HK-2 (cell line): ENCODE measurements around the gene OXNAD1.

Experiments
- DNase-seq: peaks from one replicate; pipeline ENCODE4 v3.0.0-alpha.2; 2018; ENCODE audit not compliant: unreplicated experiment

OXNAD1 gene

DNA sequence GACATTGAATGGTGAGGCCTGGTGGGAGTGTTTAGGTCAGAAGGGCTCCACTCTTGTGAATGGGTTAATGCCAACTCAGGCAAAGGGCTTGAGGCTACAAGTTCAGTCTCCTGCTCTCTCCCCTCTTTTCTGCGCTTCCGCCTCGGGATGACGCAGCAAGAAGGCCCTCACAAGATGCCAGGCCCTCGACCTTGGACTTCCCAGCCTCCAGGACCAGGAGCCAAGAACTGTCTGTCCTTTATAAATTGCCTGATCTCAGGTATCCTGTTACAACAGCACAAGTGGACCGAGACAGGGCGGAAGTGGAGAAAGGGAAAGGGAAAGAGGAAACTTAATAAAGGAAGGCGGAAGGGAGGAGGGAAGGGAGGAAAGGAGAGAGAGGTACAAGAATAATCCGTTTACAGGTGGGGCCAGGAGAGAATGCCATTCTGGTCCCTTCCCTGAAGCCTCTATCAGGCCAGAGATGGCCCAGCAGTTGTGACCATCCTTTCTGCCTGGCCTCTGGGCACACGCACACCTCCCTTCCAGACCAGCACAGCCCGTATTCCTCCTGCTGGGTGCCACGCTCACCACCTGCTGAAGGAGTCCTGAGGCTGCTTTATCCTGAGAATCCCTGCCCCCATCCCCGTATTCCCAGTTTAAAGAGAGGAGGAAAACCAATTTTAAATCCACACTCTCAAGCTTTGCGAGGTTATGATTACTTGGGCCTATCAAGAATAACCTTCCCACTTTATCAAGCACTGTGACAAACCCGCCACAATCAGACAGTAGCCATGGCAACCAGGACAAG, 64.2 kb downstream of the OXNAD1 start:
- no peak for DNase-seq

DNA sequence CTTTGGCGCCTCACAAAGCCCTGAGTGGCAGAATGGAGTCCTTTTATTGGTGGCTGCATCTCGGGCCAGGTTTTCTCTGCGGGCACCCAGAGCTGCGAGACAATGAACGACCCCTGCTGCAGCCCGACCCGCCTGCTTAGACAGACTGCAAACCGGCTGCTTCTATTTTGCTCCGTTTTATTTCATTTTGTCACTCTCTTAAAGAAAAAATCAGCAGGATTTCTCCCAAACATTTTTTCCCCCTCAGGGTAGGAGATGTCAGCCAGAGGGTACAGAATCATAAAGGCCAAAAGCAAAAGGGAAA, 64.8 kb downstream of the OXNAD1 start:
- no peak for DNase-seq

DNA sequence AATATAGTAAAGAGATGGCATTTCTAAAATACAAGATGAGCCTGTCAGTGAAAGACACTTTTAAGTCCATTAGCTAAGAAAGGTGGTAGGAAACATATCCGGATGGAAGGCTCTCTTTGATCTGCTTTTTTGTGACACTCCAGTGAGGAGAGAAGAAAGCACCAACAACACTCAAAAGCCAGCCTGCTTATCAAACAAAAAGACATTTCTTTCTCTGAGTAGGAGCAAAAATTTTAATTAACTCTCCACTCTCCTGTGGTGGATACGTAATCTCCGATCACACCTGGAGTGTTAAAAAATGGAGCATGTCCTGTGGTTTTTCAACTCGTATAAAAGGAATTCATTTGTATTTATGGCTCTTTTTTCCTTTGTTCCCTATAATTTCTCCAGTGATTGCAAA, 65.3 kb downstream of the OXNAD1 start:
- DNase-seq: no peak

DNA sequence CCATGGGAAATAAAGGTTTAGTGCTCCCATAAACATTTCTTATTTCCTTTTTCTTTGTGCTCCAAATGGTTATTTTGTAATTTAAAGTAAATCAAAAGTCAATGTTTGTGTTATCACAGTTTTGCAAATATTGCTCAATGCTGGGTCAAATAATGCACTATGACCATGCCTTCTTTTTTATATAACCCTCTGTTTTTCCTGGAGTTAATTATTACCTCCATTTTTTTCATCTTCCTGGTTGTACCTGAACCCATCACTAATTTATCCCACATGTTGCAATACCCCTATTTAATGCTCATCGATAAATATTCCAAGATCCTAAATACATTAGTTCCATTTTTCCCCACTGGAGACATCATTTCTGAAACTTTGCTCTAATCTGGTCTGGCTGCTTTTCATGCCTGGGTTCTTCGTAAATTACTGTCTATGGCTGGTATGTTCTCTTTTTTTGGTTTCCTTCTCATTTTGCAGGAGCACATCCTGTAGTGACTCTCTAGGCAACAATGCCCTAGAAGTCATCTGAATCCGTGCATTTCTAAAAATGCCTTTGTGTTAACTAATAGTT, 66.4 kb downstream of the OXNAD1 start:
- no peak for DNase-seq

DNA sequence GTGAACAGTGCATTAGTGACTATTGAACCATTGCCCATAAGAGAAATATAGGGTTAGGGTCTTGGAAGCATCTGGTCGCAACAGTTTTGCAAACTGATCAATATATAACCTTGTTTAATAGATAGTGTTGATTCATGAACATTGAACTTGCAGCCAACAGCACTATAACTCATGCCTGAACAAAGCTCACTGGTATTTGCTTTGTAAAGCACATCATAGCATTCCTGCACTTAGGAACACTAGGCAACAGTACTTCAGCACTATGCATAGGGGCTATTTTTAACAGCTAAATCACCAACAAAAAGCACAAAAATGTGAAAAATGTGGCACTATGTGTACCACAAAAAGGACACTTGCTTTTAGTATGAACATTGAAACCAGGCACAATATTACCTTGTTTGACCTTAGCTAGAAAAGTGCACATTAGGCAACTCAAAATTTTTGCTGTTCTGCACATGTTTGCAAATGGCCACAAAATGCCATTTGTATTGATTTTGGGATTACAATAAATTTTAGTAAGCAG, 68.0 kb downstream of the OXNAD1 start:
- DNase-seq: no peak

DNA sequence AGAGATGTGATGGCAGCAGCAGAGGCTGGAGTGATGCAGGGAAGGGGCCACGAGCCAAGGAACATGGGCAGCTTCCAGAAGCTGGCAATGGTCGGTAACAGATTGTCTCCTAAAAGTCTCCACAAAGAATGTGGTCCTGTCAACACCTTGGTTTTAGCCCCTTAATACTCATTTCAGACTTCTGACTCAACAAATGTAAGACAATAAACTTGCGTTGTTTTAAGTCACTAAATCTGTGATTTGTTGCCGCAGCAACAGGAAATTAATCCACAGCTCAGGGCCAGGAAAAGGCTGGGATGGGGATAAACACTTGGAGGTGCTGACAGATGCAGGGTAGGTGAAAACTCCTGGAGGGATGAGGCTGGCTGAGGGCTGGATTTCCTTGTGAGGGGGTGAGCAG, 69.9 kb downstream of the OXNAD1 start:
- no peak for DNase-seq

- no peak for DNase-seq
These were observed 70.3 kb downstream of the OXNAD1 start for GRCh38 chr3:16335333-16335732.

GRCh38 chr3:16335772-16336645, 71.0 kb downstream of the OXNAD1 start:
- DNase-seq: no peak

GRCh38 chr3:16336825-16337224, 71.8 kb downstream of the OXNAD1 start:
- no peak for DNase-seq

- no peak for DNase-seq
These were observed 73.0 kb downstream of the OXNAD1 start for GRCh38 chr3:16337856-16338540.

- no peak for DNase-seq
These were observed 74.0 kb downstream of the OXNAD1 start for GRCh38 chr3:16338999-16339398.

DNA sequence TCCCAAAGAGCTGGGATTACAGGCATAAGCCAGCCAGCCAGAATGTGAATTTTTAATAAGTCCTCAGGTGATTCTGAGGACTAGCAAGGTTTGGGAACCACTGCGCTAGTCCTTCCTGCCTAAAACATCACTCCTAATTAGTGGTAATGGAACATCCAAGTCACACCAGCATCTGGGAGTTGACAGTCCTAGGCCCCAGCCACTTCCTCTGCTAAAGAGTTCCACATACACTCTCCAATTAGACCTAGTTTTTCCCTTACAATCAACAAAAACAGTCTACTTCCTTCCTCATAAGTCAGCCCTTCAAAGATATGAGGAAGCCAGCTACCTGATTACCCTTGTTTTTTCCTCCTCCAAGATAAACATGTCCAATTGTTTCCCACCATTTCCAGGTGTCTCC, 78.1 kb downstream of the OXNAD1 start:
- no peak for DNase-seq

DNA sequence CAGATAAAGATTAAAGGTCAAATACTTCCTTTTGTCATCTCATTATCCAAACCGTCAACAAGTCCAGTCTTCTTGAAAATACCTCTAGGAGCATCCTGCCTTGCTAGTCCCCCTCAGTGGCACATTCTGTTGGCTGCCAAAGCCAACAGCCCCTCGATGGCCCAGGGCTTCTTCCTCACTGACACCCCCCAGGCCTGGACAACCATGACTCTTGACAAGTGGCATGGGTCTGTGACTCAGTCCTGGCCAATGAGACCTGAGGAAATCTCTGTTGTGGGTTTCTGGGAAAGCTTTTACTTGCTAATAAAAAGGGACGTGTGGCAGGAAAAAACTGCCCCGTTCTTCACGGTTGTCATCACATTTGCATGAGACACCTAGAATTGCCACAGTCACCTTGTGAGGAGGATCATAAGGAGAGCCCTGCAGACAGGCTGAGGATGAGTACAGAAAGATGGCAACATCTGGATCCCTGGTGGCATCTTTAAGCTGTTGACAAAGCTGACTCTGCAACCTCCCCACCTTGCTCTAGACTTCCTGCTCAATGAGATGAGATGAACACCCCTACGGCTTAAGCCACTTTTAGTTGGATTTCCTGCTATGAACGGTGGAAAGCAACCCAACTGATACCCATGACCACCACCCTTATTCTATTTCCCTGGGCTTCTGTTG, 81.5 kb downstream of the OXNAD1 start:
- DNase-seq: no peak

- DNase-seq: no peak
These were observed 82.5 kb downstream of the OXNAD1 start for GRCh38 chr3:16347548-16347947.

- DNase-seq: no peak
These were observed 85.1 kb downstream of the OXNAD1 start for GRCh38 chr3:16349986-16350596.

- no peak for DNase-seq
These were observed 85.7 kb downstream of the OXNAD1 start for GRCh38 chr3:16350597-16351318.

GRCh38 chr3:16352428-16352827, 87.4 kb downstream of the OXNAD1 start:
- no peak for DNase-seq

DNA sequence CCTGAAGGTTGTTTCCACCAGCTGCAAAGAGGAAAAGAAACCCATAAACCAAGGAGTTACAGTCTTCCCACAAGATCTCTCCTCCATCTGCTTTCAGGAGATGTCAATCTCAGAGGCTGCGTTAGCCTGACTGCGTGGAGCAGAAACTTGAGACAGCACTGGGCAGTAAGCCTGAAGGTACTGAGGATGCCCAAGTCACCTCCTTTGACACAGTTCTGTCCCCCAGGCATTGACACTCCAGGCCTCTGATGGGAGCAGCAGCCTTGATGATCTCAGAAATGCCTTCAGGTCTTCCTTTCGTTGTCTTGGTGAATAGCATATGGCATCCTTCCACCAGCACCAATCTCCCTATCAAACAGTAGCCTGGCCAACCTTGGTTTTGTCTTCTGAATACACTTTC, 89.3 kb downstream of the OXNAD1 start:
- no peak for DNase-seq
